HG03442 (cell line): ENCODE data around the gene ADAMTS17.

Experiments used
- ATAC-seq: cut with Tn5 transposase; IDR thresholded peaks from one replicate; pipeline ENCODE4 v1.9.1; 2021; ENCODE audit warnings: mild to moderate bottlenecking, moderate library complexity; ENCODE audit not compliant: unreplicated experiment

ADAMTS17 gene

DNA sequence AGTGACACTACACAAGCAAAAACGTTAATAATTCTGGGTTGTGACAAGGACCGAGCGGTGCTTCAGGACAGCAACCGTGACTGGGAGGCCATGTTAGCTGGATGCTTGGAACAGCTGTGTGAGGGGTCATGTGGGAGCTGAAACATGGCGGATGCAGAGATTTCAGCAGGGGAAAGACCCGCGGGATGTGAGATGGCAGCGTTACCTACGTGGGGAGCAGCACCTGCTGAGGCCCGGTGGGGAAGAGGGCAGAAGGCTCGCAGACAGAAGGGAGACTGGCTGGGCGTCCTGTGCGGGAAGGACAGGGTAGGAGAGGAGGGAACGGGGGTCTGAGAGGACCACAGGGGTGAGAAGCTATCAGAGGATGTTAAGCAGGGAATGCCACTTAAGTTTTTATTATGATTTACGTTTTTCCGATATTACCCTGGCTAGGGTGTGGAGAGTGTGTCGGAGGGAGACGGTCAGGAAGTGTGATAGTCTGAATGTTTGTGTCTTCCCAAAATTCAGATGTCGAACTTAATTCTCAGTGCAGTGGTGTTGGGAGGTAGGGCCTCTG, 379.7 kb downstream of the ADAMTS17 start:
- no peak for ATAC-seq

DNA sequence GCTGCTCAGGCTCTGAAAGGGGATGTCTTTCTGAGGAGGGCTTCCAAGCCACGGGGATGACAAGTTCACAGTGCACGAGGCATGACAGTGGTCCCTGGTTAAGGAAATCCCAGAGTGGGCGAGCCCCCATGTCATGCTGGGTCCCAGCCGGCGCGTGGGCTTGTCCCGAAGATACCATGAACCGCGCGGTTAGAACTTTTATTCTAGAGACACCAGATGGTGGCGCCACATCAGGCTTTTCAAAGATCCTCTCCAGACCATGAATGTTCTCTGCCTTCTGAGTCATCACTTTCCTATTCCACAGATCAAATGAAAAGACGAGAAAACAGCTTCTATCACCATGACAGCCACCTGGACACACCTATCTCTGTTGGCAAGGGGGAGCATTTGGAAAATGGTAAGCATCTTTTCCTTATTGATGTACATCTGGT, 380.7 kb downstream of the ADAMTS17 start:
- ATAC-seq, result no peak

DNA sequence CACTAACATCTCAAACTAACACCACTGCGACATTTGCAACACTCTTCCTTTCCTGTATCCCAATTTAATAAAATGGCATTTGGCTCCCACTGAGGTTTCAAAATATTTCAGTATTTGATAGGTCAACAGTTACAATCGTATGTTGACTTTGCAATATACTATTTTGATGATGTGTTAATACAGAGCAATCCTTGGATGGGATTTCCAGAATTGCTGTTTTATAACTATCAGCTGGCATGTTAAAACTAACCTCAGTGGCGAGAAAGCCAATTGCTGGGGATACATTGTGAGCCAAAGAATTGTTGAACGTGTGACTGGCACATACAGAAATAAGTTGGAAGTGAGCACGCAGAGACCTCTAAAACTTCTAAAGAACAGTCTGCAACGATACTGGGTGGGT, 382.4 kb downstream of the ADAMTS17 start:
- no peak for ATAC-seq

DNA sequence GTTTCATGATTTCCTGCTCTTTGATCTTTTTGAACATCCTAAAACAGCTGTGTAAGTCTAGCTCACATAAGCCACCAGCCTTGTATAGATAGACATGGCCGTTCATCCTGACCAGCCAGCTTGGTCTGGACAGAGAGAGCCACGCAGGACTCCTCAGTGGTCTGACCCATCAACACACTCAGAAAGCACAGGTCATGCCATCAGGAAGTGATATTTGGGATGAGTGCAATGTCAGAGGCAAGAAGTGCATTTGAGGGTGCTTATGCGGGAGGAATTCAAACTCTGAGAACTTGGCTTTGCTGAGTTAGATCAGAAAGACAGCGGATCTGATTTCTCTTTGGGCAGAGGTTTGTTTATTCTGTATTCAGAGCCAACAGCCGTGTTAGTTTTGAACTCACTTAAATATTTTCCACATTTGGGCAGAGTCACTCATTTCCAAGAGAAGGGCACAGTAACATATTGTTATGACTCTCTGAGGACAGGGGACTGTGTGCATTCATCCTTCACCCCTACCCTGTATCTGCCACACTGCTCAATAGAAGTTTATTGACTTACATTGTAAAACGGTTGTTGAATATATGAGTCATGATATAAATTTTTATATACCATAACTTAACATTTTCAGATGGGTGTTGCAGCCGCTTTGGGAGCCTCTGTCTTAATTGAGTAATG, 383.2 kb downstream of the ADAMTS17 start:
- ATAC-seq, result no peak

DNA sequence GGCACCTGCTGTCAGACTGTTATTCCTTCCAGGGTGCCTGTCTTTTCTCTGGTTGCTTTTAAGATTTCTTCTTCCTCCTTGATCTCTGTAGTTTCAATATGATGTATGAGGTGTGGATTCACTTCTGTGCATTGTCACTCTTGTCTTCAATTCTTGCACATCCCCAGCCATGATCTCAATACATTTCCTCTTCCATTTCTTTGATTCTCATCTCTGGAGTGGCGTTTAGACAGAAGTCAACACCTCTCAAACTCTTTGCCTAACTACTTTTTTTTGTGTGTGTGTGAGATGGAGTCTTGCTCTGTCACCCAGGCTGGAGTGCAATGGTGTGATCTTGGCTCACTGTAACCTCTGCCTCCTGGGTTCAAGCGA, 384.1 kb downstream of the ADAMTS17 start:
- ATAC-seq, result no peak

DNA sequence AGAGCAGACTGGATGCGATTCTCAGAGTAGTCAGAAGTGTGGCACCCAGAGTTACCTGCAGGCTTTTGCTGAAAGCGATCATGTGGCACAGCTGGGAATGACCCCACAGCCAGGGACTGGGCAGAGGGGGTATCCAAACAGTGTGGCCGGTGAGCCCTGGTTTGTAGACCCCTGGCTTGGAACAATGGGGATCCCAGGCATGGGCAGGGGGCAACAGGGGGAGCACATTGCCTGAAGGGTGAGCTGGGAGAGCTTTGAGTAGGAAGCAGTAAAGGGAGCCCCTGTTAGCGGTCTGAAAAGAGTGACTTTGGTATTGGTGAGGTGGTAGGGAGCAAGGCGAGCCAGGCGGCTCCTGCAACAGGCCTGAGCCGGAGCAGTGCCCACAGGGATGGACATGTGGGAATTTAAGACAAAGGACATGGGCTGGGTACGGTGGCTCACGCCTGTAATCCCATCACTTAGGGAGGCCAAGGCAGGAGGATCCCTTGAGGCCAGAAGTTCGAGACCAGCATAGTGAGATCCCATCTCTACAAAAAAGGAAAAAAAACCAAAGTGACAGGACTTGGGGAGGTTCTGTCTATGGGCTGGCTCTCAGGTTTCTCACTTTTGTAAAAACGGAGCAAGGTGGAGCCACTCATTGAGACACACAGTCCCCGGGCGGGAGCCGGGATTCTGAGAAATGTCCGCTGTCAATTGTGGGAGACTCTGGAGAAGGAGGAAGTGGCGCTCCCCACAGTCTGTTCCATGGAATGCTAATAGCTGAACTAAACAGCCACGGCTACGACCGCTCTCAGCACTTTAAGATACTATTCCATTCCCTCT, 384.7 kb downstream of the ADAMTS17 start:
- no peak for ATAC-seq

DNA sequence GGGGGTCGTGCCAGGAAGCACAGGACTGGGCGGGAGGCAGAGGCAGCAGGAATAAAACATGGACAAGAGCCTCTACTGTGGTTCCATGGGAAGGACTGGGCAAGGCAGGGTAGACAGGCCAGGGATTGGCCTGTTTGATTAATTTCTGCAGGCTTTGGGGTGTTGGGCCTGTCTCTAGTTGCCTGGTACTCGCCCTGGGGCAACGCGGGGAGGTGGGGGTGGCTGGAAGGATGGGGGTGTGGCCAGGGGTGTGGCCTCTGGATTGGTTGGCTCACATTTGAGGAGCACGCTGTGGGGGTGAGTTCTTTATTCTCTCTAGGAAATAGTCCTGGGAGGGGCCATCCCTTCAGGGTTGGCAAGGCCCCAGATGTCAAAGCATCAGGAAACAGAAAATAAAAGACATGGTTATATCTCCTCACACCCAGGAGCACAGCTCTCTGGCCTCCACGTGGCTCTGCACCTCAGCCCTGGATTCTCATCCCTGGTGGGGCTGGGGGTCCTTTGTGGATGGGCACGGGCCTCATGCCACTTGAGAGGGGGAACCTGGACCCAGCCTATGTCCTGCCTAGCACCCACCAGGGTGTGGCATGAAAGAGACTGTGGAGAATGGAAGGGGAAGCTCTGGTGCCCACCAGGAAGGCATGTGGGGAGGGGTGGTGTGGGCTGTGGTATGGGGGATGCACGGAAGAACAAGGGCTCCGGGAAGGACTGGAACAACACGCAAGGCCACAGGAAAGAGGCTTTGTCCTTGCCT, 385.6 kb downstream of the ADAMTS17 start:
- no peak for ATAC-seq

DNA sequence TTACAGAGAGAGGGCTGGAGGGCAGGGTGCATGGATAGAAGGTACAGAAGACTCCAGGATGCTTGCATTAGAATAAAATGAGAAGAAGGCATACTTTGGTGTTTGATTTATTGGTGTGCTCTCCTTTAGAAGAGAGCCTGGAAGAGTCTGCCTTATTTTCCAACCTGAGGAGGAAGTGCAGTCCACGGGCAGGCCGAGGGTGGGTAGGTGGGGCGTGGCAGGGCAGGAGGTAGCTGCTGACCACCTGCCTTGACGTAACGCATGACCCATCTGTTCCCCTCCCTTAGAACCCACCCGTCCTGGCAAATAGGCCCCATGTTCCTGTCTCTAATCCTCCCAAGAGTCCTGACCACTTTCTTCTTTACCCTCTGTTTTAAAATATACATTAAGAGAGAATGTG, 386.2 kb downstream of the ADAMTS17 start:
- no peak for ATAC-seq

DNA sequence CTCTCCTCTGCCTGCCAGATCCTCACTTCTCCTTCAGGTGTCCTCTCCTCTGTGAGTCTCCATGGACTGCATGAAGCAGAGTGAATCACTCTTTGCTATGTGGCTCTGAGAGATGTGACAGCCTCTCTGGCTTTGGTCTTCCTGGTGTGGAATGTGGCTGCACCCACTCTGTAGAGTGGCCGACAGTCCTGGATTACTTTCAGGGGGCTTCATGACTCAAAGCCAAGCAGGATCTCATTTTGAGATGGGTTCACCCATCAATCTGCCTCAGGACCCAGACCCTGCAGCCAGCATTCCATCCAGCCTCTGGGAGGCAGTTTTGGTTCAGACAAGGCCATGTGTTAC, 386.6 kb downstream of the ADAMTS17 start:
- no peak for ATAC-seq

DNA sequence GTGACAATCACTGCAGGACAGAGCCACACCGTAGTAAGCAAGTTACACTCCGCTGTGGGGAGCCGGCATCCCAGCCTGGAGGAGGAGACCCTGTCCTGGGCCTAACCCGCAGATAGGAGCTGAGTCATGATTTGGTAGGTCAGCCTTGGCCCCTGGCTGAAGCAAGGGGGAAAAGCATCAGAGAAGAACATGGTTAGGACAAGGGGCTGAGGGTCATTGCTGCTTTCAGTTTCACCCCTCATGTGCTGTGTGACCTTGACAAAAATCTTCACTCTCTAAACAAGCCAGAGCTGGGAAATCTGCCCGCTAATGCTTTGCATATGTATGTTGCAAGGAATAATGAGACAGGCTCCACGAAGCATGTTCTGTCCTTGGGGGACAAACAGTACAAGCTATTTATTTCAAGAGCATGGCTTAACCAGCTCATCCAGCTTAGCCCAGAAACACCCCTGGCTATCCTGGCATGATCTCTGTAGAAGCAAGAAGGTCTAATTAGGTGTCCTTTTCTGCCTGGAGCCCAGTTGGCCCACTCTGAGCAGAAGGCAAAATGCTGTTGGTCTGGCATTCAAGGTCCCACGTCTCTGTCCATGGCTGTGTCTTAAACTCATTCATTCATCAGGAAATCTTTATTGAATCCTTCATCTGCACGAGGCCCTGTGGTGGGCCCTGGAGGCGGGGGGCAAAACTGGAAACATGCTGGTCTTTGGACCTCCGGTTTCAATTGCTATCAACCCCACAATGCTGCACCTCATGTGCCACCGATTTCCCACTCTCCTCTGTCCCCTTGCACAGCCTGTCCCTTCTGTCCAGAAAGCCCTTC, 387.2 kb downstream of the ADAMTS17 start:
- ATAC-seq, result no peak

DNA sequence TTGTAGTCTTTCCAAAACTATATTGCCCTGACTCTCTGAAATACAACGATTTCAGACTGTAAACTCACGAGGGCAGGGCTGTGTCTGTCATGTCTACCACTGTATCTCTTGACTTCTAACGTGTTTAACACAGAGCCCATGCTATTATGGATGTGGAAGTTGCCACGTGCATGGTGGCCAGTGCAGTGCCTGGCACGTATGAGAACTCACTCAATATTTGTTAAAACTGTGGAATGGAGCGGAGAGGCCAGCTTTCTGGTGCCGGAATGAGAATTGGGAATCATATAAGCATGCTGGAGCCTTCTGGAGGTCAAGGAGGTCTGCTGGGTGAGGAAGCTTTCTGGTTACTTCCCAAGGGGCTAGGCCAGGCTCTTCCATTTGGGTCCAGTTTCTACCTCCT, 387.9 kb downstream of the ADAMTS17 start:
- no peak for ATAC-seq

DNA sequence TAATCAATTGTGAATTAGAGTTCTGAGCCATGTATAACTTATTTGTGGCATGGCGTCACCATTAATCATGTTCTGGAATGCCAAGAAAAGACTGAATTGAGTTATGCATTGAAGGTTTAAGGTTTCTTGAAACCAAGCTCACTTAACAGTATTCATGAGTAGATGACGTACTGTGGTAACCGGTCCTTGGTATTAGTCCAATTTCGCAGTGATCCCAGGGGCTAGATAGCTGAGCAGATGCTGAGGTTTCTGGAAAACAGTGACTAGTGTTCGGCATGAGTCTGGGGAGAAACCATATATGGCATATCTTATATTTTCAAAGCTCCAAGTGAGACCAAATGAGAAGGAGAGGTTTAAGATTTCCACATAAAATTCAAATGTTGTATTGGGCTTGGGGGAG, 390.3 kb downstream of the ADAMTS17 start:
- no peak for ATAC-seq

DNA sequence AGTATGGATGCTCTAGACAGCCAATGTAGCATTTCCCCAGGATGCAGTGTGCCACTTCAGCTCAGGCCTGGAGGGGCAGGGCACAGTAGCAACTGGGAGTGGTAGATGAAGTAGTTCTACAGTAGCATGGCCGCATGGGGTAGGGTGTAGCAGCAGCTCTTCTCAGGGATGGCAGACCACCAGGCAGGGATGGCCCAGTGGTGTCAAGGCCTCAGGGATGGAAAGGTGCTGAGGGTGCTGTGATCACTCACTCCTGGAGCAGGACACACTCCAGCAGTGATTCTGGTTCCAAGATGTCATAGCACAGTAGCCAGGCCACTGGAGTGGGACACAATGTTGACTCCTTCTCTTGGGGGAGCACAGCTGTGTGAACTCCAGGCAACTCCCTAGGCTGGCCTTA, 397.6 kb downstream of the ADAMTS17 start:
- ATAC-seq, result no peak

DNA sequence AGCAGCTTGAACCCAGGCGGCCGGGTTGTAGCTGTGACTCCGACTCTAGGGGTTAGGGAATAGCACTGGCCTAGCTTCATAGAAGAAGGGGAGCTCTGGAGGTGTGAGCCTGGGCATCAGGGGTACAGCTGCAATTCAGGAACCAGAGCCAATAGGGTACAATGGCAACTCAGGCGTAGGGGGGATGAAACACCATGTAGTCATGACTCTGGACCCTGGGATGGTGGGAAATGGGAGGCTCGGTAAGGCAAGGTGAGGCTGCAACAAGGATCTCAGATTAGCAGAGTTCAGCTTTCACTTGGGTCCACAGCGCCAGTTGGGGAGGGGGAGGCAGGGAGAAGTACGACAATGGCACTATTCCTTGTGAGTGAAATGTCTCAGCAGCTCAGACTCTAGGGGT, 398.3 kb downstream of the ADAMTS17 start:
- ATAC-seq, result no peak

DNA sequence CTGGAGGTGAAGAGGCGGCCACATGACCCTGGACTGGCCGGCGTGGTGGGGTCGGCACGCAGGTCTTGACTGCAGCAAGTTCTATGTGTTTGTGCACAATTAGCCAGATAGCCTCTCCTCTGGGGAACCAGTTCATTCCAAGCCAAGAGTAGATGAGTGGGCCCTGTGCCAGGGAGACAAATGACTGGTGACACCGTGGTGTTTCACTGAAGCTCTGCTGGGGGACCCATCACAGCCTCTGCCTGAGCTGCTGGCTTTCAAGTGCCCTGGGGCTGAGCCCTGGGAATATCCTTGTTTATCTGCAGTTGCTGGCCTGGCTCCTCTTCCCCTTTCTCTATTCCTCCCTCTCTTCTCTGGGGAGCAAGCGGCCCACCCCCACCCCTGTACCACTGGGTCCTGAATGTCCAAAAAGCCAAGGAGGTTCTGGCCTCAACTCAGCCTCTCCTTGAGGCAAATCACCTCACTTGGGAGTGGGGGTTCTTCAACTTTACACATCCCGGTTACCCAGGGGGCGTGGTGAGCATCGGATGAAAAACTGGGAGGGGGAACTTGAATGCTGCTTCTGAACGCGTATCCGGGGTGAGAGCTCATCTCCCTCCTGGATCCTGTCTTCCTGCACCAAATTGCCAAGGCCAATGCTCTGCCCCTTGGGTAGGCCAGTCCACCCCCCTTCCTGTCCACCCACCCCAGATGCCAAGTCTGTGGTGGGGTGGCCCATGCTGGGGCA, 408.9 kb downstream of the ADAMTS17 start:
- ATAC-seq, result no peak

DNA sequence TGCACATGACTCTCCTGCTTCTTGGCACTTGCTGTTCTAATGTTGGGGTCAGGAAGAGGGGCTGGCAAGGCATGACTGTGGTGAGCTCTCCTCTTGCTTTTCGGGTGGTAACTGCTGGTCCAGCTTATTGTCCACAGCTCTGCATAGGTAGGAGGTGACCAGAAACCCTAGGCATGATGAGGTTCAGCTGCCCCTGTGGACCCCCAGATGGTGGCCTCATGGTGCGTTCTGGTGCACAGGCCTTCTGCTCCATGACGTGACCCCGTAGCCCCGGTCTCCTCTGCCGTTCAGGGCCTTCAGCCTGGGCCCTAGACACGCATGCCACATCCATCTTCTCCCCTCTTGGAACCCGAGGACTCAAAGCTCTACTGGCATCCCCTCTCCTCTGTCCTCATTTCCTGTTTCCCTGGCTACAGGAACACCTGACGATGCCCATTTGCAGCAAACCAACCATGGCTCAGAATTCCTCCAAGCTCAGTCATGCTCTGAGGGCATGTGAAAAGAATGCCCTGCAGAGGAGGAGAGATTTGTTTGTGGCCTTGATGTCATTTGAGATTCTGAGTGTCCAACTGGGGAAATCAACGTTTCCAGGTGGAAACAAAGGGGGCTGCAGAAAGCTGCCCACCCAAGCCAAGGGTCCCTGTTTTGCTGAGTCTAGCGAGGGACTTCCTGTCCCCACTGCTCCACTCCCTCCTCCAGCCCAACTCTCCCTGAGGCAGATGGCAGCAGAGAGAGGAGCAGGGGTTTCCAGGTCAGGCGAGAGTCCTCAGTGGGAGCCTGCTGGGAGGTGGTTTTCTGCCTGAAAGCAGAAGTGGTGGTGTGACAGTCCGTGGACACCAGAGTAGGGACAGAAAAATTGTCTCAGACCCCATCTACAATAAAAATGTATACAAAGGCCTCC, 409.8 kb downstream of the ADAMTS17 start:
- ATAC-seq, result no peak

DNA sequence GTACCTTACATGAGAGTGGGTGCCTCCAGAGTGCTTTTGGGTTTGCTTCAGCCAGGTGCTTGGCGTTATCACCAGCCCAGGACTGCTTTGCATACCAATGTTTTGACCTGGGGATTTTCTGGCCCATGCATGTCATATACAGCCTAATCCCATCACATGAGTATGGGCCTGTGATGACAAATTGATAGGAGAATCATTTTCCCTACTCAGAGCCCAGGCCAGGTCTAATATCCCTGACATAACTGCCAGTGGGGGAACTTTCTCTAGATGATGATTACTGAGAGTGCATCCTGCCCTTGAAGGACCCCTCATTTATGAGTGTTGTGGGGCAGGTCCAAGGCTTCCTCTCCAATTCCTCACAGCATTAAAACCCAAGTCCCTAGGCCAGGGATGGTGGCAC, 411.1 kb downstream of the ADAMTS17 start:
- ATAC-seq, result no peak

DNA sequence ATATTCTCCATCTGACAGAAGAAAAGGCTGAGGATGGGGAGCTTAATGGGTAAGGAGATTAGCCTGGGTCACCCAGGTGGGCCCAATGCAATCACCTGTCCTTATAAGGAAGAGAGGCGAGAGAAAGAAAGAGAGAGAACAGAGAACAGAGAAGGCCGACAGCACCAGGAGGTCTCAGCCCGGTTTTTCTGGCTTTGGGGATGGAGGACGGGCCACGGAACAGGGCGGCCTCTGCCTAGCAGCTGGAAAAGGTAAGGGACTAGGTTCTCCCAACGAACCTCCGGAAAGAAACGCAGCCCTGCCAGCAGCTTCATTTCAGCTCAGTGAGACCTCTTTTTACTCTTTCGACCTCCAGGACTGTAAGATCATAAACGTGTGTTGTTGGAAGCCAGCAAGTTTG, 412.5 kb downstream of the ADAMTS17 start:
- no peak for ATAC-seq

DNA sequence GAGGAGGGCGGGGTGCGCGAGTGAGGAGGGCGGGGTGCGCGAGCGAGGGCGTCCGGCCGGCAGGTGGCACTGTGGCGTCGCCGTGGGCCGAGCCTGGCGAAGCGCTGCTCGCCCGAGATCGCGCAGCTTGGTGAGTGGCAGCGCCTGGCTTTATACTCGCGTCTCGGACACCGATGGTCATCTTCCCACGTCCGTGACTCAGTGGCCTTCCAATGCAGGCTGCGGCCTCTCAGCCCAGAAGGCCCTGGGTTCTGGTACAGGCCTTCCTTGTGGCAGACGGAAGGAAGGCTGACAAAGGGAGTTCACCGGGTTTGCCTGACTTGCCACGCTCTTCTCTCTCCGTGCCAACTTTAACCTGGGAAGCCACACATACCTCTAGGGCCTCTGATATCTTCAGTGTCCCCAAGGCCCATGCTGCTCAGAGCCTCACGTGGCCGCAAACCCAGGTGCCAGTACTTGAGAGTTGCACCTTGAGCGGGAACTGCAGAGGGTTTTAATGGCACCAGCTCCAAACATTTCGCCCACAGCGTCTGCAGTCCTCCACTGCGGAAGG, 413.3 kb downstream of the ADAMTS17 start:
- ATAC-seq, result peak; percentile 95
